Astrocyte (in vitro differentiated cells and primary cell): ENCODE data around the gene ST8SIA6.

Experiments used
- EZH2 ChIP-seq: IDR thresholded peaks from 2 replicates; pipeline ENCODE4 v1.6.1; 2012; ENCODE audit warnings: mild to moderate bottlenecking, low read length, inconsistent platforms; ENCODE audit not compliant: insufficient read depth
- TF ChIP-seq, protein P1 (sequence below): IDR thresholded peaks from 2 replicates; pipeline ENCODE4 v1.5.1; 2011; ENCODE audit warnings: low read depth, mild to moderate bottlenecking, inconsistent platforms, low read length, moderate library complexity; ENCODE audit not compliant: insufficient read depth

DNA sequence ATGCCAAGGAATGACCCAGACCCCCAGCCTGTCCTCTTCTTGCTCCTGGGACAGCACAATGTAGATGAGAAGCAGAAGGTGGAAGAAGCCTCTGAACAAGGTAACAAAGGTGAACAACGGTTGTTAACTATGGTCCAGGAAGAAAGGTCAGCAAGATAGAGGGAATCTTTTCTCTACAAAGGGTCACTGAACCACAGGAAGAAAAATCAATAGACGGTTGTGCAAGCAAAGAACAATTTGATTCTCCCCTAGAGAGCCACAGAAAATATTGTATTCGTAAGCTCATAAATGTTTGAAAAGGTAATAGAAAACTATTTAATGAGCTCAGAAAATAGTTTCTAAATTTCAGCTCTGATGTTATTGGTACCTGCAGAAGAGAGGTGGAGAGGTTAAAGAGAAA, 111.3 kb downstream of the ST8SIA6 start:
- TF ChIP-seq, protein P1, sequence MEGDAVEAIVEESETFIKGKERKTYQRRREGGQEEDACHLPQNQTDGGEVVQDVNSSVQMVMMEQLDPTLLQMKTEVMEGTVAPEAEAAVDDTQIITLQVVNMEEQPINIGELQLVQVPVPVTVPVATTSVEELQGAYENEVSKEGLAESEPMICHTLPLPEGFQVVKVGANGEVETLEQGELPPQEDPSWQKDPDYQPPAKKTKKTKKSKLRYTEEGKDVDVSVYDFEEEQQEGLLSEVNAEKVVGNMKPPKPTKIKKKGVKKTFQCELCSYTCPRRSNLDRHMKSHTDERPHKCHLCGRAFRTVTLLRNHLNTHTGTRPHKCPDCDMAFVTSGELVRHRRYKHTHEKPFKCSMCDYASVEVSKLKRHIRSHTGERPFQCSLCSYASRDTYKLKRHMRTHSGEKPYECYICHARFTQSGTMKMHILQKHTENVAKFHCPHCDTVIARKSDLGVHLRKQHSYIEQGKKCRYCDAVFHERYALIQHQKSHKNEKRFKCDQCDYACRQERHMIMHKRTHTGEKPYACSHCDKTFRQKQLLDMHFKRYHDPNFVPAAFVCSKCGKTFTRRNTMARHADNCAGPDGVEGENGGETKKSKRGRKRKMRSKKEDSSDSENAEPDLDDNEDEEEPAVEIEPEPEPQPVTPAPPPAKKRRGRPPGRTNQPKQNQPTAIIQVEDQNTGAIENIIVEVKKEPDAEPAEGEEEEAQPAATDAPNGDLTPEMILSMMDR, result no peak
- no peak for TF ChIP-seq EZH2
